ENCODE measurements around the gene PRKX. TPM values are rescaled to one million over a fixed set of nuclear protein-coding genes. Genes with fewer than 3 reads are reported as not detected.

Gene PRKX
- total and polyA plus RNA-seq, 2 of the 4 experiments (the other 2 are of a cell fraction), result 7.2 to 14.9 TPM

- no peak overlapping the region for H2AK5ac ChIP-seq (ENCODE audit: low read depth, low read length)
Observed at GRCh38 chrX:3666975-3667374, 46.5 kb downstream of the PRKX start.

More at GRCh38 chrX:3666975-3667374, 46.5 kb downstream of the PRKX start:
- Histone ChIP-seq H2AFZ (replicated peaks; ENCODE audit: low read length, poor library complexity) (no peak overlapping the region), H3K79me1 (ENCODE audit: low read depth in 1 of 2, low read length in 2 of 2) (no peaks in the 10 kb centered on the region), H2AK9ac (replicated peaks; ENCODE audit: low read depth, low read length, poor library complexity) (no peak overlapping the region), H4K91ac (ENCODE audit: insufficient read depth, low read depth, low read length) (no peak overlapping the region), H4K5ac (ENCODE audit: low read depth, low read length) (no peak overlapping the region), H4K8ac (ENCODE audit: low read depth in 2 of 2, low read length in 2 of 2) (no peak overlapping the region), H2BK120ac (ENCODE audit: low read depth, low read length) (no peak overlapping the region), H3K14ac (replicated peaks; ENCODE audit: low read depth, low read length) (no peak overlapping the region), H3K9me3 (ENCODE audit: control insufficient read depth, insufficient read depth, low read length) (no peaks in the 10 kb centered on the region), H3K36me3 (ENCODE audit: control insufficient read depth, insufficient read depth, low read length) (peaks cover 1% of the 10 kb centered on the region; the same call in 1 of the 2 replicates), H3K4ac (ENCODE audit: low read depth, low read length) (no peak overlapping the region), H2BK20ac (ENCODE audit: low read depth, low read length) (no peak overlapping the region), H2BK15ac (ENCODE audit: low read depth, low read length) (no peak overlapping the region), H3K9ac (ENCODE audit: low read depth, low read length) (no peak overlapping the region), H3K9me1 (ENCODE audit: insufficient read depth, low read length) (no peaks in the 10 kb centered on the region), H2BK5ac (ENCODE audit: low read depth, low read length, poor library complexity, severe bottlenecking) (no peak overlapping the region), H3K56ac (ENCODE audit: extremely low read depth, insufficient read depth, low read length) (no peak overlapping the region), H4K20me1 (ENCODE audit: insufficient read depth, low read length) (no peaks in the 10 kb centered on the region), H3K23ac (ENCODE audit: low read depth, low read length) (no peak overlapping the region), H3K18ac (ENCODE audit: low read depth, low read length) (no peak overlapping the region), H3K4me1 (ENCODE audit: control insufficient read depth, insufficient read depth, low read length) (no peaks in the 10 kb centered on the region), H3K4me2 (ENCODE audit: low read depth, low read length) (no peak overlapping the region), H3K27ac (ENCODE audit: insufficient read depth, low read length) (no peak overlapping the region), H3K27me3 (ENCODE audit: control insufficient read depth, insufficient read depth, low read length) (no peaks in the 10 kb centered on the region), H3K4me3 (ENCODE audit: insufficient read depth, low read depth, low read length) (no peak overlapping the region)
- in situ Hi-C loops (cut with MboI; ENCODE audit: low sequenced_read_pairs) (no loop called here), dilution Hi-C loops (cut with HindIII; ENCODE audit: low sequenced_read_pairs, unreplicated experiment) (no loop called here), intact Hi-C loops (cut with micrococcal nuclease) (no loop called here)
- no peak for TF ChIP-seq BHLHE40 (IDR thresholded peaks at IDR 0.05; ENCODE audit: low read depth, low read length)
- TF ChIP-seq RAD21 (IDR thresholded peaks at IDR 0.05; ENCODE audit: low read length), result no peak
- TF ChIP-seq MAFK (IDR thresholded peaks at IDR 0.05; ENCODE audit: low read depth, low read length), result peak; percentile 50; the same call in 1 of the 2 replicates
- TF ChIP-seq MAZ (IDR thresholded peaks at IDR 0.05; ENCODE audit: borderline replicate concordance, low read depth, low read length), result no peak
- DNase-seq, result no peak
- ATAC-seq (ENCODE audit: low read depth), result no peak
- BruUV-seq (replicated peaks), result no TSS peak
- ChIA-PET POLR2A (ENCODE audit: unreplicated experiment) (no interaction called here), CTCF (no interaction called here)
- no CpG with 5 or more reads among the region's 9 CpGs for WGBS, 2 experiments (ENCODE audit: extremely low coverage in 2 of 2, insufficient read length in 1 of 2)
